GM19468 (cell line): ENCODE results near the gene SDR42E1.

Experiments
- ATAC-seq: cut with Tn5 transposase; IDR thresholded peaks from one replicate; pipeline ENCODE4 v1.9.1; 2021; ENCODE audit warnings: mild to moderate bottlenecking, moderate library complexity, moderate number of reproducible peaks; ENCODE audit not compliant: unreplicated experiment; ENCODE audit errors: extremely low read depth

SDR42E1 gene, protein sequence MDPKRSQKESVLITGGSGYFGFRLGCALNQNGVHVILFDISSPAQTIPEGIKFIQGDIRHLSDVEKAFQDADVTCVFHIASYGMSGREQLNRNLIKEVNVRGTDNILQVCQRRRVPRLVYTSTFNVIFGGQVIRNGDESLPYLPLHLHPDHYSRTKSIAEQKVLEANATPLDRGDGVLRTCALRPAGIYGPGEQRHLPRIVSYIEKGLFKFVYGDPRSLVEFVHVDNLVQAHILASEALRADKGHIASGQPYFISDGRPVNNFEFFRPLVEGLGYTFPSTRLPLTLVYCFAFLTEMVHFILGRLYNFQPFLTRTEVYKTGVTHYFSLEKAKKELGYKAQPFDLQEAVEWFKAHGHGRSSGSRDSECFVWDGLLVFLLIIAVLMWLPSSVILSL

GRCh38 chr16:82011199-82011641, at the start of gene SDR42E1:
TSS of gene SDR42E1 (minus strand) at chr16:82011470. CDS start at chr16:82000858, 10,612 bp downstream.
- peak; percentile 75 for ATAC-seq

DNA sequence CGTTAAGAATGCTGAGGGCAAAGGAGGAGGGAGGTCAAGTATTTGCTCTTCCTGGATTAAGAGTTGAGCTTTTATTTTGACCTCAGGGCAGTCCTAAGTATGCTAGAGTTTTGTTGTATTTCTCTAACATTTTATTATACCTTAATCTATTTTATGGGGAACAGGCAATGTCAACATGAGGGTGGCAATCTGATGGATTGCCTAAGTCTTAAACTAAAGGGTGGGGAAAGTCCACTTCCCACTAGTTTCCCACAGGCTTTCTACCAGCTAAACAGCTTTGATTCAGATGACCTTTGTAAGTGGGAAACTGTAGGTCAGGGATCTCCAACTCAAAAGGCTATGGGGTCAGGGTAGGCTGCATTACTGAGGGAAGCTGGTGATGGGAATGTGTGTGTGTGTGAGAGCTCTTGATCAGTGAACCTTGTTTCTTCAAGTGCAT, 48.7 kb upstream of the SDR42E1 start:
- no peak for ATAC-seq

DNA sequence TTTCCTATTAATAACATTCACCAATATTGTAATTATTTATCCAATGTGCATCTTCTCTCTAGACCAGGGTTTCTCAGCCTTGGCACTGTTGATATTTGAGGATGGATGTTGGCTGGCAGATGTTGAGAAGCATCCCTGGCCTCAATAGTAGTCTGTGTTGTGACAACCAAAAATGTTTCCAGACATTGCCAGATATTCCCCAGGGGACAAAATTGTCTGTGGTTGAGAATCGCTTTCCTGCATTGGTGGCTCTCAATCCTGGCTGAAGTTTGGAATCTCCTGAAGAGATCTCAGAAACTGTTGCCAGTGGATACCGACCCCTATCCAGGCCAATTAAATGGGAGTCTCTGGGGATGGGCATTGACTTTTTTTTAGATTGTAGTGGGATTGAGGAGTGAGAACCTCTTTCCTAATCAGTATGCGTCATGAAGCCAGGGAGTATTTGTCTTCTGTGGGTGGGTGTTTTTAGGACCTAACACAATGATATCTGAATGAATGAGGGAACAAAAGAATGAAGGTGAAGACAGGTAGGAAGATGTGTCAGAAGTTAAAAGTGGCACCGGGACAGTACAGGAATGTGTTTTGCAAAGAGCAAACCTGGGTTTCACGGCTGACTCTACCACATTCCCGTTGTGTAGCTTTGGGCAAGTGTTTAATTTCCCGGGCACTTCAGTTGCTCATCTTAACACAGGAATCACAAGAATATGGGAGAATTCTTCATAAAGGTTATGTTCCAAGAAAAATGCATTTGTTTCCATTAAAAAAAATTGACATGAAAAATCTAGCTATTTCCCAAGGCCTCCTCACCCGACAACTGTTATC, 48.1 kb upstream of the SDR42E1 start:
- no peak for ATAC-seq

DNA sequence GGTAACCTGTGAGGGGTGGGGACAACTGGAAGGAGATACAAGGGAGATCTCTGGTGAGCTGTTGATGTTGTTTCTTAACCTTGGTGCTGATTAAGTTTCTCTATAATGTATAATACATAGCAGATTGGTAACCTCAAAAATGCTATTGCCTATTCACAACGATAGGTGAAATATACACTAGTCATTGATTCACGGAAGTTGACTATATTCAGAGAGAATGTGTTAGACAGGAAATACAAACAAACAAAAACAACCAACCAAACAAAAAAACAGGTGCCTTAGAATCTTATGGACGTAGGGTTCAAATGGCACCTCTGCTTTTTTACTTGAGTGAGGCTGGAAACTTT, 45.3 kb upstream of the SDR42E1 start:
- no peak for ATAC-seq

DNA sequence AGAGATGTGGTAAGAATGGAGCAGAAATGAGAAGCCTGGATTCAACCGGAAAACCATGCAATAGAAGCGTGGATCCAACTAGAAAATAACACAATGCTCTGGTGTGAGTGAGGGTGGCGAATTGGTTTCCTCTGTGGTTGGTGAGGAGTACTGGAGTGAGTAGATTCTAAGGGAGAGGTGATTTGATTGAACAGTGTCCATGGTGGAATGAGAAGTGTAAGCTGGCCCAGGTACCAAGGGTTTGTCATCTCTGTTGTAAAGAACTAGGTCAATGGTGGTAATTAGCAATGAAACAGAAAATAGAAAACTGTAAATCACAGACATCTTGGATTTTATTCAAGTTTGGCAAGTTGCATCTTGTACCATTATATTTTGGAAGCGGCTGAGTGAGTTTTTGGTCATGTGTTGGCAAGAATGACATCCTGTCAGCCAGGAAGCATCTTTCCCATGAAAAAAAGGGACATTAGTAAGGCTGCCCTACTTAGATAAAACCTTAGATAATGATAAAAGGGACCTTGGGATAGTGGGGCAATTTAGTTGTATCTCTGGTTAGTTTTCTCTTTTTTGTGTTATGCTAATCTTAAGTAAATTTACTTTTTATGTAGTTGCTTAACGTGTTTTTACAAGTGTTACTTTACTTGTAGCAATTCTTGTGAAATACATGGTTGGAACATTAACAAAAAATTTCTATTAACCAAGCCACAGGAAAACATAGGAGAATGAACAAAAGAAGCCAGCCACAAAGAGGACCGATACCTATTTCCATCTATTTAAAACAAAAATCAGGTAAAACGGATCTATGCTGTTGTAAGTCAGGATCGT, 44.7 kb upstream of the SDR42E1 start:
- ATAC-seq, result no peak

DNA sequence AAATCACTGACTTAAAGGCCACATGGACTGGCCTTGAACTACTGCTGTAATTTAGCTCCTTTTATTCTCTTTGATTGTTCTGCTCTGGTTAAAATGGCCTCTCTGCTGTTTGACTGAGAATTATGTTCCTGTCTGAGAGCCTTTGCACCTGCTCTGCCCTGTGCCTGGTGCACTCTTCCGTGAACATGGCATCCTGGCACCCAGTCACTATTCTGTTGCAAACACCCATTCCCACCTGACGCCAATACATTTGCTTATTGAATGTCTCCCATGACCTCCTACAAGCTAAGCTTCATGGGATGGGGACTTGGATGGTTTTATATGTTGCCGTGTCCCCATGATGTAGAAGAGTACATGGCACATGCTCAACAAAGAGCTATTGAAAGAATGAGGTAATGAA, 43.8 kb upstream of the SDR42E1 start:
- no peak for ATAC-seq

GRCh38 chr16:82051656-82052055, 40.4 kb upstream of the SDR42E1 start:
- ATAC-seq, result no peak

- ATAC-seq, result no peak
These were observed 39.7 kb upstream of the SDR42E1 start for GRCh38 chr16:82050909-82051357.

DNA sequence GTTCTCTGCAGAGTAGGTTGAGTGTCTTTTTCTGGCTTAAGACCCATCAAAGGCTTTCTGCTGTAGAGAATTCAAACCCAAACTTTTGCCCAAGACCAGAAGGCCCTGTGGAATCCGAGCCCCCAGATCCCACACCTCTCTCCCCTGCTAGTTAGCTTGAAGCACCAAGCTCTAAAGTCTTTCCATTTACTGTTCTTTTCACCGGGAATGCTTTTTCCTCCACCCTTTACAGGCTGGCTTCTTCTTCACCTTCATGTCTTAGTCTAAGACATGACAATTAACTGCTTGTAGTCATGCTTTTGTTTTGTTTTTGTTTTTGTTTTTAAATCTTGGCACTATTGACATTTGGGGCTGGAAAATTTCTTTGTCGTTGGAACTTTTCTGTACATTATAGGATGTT, 39.2 kb upstream of the SDR42E1 start:
- no peak for ATAC-seq

GRCh38 chr16:82049484-82049883, 38.2 kb upstream of the SDR42E1 start:
- no peak for ATAC-seq

DNA sequence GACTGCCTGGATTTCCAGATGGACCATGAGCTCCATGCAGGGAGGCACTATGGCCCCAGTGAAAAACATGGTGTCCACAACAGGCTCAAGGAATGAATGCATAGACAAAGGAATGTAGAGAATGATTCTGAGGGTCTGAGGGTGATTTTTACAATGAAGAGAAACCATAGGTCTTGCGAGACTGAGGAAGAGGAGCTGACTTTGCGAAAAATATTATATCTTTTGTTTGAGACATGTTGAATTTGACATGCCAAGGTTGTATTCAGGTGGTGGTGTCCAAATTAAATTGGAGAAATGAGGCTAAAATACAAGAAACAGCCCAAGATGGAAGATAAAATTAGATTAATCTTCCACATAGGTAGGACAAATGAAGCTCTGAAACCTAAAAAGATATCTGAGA, 36.5 kb upstream of the SDR42E1 start:
- ATAC-seq, result no peak

DNA sequence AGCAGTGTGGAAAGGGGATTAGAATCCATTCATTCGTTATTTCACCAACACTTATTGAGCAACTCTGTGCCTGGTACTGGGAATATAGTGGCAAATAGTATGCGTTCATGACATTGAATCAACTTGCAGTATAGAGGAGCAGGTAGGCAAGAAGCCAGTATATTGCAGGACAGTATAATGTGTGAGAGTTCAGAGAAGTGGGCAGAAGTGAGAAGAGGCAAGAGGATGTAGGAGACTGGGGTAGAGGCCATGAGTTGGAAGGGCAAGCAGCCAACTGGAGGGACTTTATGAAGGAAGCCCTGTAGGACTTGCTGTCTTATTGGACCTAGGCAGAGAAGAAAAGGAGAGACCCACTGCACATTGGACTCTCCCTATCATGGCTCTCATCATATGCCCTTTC, 36.1 kb upstream of the SDR42E1 start:
- no peak for ATAC-seq

- ATAC-seq, result no peak
These were observed 35.7 kb upstream of the SDR42E1 start for GRCh38 chr16:82046941-82047340.

GRCh38 chr16:82046541-82046940, 35.3 kb upstream of the SDR42E1 start:
- ATAC-seq, result no peak

- no peak for ATAC-seq
These were observed 34.2 kb upstream of the SDR42E1 start for GRCh38 chr16:82045465-82045864.

DNA sequence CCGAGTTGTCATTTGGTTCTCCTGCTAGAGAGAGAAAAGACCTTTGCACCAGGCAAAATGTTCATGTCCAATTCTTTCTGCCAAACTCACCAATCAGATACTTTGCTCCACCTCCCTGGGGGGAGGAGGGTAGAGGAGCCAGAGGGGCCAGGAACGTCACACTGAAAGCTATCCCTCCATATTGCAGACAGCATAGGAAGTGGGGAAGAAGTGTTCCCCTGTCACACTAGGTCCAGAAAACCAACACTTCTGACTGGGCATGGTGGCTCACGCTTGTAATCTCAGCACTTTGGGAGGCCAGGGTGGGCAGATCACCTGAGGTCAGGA, 33.3 kb upstream of the SDR42E1 start:
- ATAC-seq, result no peak

DNA sequence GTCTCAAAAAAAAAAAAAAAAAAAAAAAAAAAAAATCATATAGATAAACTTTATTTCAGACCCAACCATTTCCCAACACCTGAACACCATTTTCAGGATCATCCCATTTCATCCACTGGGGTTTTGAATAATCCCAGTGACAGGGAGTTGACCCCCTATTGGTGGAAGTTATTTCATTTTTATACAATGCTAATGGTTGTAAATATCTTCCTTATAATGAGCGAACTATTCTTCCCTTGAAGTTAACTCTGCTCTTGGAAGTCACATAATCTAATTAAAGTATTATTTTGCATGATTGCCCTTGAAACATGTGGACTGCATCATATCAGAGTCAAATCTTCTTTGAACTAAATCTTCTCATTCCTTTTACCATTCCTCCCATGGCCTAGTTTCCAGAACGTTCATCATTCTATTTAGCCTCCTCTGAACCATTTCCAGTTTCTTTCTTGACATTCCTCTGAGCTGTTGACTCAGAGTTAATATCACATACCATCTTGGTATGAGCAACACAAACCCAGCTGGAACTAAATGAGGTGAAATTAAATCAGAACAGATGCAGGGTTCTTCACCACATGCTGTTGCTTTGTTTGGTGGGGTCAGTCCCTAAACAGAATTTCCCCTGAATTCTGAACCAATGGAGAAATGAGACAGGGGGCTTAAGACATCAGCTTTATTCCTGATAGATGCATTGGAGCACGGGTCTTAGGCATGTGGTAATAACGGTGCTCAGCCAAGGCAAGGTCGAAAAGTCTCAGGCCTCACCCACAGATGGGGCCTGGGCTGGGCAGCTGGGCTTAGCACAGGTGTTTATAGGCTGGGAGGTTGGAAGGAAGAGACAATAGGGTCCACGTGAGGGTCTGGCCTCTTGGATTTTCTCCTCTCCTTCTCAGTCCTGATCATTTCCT, 32.7 kb upstream of the SDR42E1 start:
- ATAC-seq, result no peak

GRCh38 chr16:82042846-82043245, 31.6 kb upstream of the SDR42E1 start:
- no peak for ATAC-seq

- ATAC-seq, result no peak
These were observed 30.9 kb upstream of the SDR42E1 start for GRCh38 chr16:82042144-82042543.

- ATAC-seq, result no peak
These were observed 30.3 kb upstream of the SDR42E1 start for GRCh38 chr16:82041542-82041941.
